ENCODE measurements around the gene CNOT6.

The CNOT6 gene

GRCh38 chr5:180624587-180624986 is 130.4 kb downstream of the CNOT6 start:
- no peak for DNase-seq

DNA sequence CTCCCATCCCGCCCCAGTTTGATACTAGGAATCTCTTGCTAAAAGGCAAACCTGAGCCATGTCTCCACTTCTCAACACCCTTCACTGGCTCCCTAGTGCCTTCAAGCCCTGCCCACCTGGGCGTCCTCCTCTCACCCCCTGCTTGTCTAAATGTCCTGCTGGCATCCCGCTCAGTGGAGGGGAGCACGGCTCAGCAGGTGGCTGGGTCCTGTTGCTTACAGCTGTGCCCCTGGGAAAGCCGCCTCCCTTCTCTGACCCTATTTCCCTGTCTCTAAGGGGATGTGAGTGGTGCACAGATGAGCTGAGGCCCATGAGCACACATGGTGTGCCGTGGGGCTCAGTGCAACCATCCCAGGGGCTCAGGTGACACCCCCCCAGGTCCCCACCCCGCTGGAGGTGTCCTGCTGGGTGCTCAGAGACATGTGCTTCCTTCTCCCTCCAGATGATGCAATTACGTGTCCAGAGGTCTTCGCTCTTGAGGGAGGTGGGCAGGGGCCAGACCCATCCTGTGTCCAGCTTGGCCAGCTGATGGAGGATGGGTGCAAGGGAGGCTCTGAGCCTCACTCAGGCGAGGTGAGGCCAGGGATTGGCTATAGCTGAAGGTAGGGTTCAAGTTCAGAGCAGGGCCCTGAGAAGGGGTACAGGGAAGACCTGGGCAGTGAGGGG is 131.1 kb downstream of the CNOT6 start:
- no peak for DNase-seq

- DNase-seq, result no peak
Observed at GRCh38 chr5:180625791-180626660, 131.8 kb downstream of the CNOT6 start.

GRCh38 chr5:180626661-180627385 is 132.6 kb downstream of the CNOT6 start:
- peak; percentile 43 for DNase-seq

GRCh38 chr5:180627386-180628120 is 133.4 kb downstream of the CNOT6 start:
- DNase-seq, result no peak

Data from RPMI8226 (cell line).